T-cell (primary cell): ENCODE results near the gene ITPRID2. TPM values are rescaled to one million over a fixed set of nuclear protein-coding genes. Genes with fewer than 3 reads are reported as not detected.

ENCODE experiments used
- ATAC-seq, 4 experiments: fragments of 200-7000 bp in 3 of 4; fragments of 150-1000 bp in 1 of 4; cut with Tn5 transposase; replicated peaks in 1 of 4; 1 replicate in 3 of 4; 2 replicates in 1 of 4; pipeline ENCODE4 v1.10.0; 2021; ENCODE audit warnings: moderate library complexity in 3 of 4, mild to moderate bottlenecking in 2 of 4, moderate number of reproducible peaks in 1 of 4
- CTCF ChIA-PET, 2 donors: fragments of 300-600 bp; sonication (Branson Sonifier 250); formaldehyde crosslinking; loops; one replicate each; lab custom pipeline; 2022; ENCODE audit warnings: antibody characterized with exemption in 2 of 2; lab: Charles Lee
- POLR2A ChIA-PET, 2 donors: fragments of 300-600 bp; sonication (Branson Sonifier 250); formaldehyde crosslinking; loops; one replicate each; lab custom pipeline; 2022; ENCODE audit warnings: antibody characterized with exemption in 2 of 2; lab: Charles Lee
- DNase-seq, 35 experiments: peaks; one replicate each; pipeline versions ENCODE4 v3.0.0 to v3.0.0-alpha.2; 2013 to 2023
- H3K27ac ChIP-seq: one replicate; pipeline ENCODE4 v1.5.1; 2013; ENCODE audit warnings: low read length
- H3K27me3 ChIP-seq, 2 experiments: replicated peaks in 1 of 2; 1 replicate in 1 of 2; 2 replicates in 1 of 2; pipeline versions ENCODE4 v1.6.1 to v1.7.0; 2013; ENCODE audit warnings: low read length in 1 of 2, mixed read lengths in 1 of 2; ENCODE audit not compliant: control insufficient read depth in 2 of 2, insufficient read depth in 2 of 2; ENCODE audit errors: extremely low read depth in 1 of 2
- H3K36me3 ChIP-seq, 2 donors: 1 replicate in 1 of 2; 2 replicates in 1 of 2; pipeline versions ENCODE4 v1.6.1 to v1.7.0; 2013; ENCODE audit warnings: low read length in 1 of 2; ENCODE audit not compliant: control insufficient read depth in 2 of 2, insufficient read depth in 1 of 2; ENCODE audit errors: extremely low read depth in 1 of 2
- H3K4me1 ChIP-seq, 2 experiments: 1 replicate in 1 of 2; 2 replicates in 1 of 2; pipeline versions ENCODE4 v1.6.1 to v1.7.0; 2013; ENCODE audit warnings: low read length in 2 of 2, mixed read lengths in 1 of 2; ENCODE audit not compliant: insufficient read depth in 2 of 2, control insufficient read depth in 1 of 2; ENCODE audit errors: extremely low read depth in 1 of 2
- H3K4me3 ChIP-seq, 2 donors: 1 replicate in 1 of 2; 2 replicates in 1 of 2; pipeline versions ENCODE4 v1.5.1 to v1.7.0; 2013; ENCODE audit warnings: mild to moderate bottlenecking in 2 of 2, low read length in 1 of 2, moderate library complexity in 1 of 2; ENCODE audit not compliant: control insufficient read depth in 1 of 2; ENCODE audit errors: extremely low read depth in 1 of 2
- H3K9me3 ChIP-seq: 2 replicates; pipeline ENCODE4 v1.7.0; 2013
- H3K27ac Mint-ChIP-seq, 2 donors: one replicate each; pipeline ENCODE4 v1.8.0; 2020 to 2021; ENCODE audit warnings: mild to moderate bottlenecking in 2 of 2, mixed read lengths in 2 of 2
- H3K27me3 Mint-ChIP-seq, 2 donors: one replicate each; pipeline ENCODE4 v1.8.0; 2021 to 2022; ENCODE audit warnings: mixed read lengths in 2 of 2
- H3K36me3 Mint-ChIP-seq: one replicate; pipeline ENCODE4 v1.8.0; 2021; ENCODE audit warnings: mixed read lengths
- H3K4me1 Mint-ChIP-seq, 3 donors: one replicate each; pipeline ENCODE4 v1.8.0; 2020 to 2022; ENCODE audit warnings: mixed read lengths in 3 of 3, mild to moderate bottlenecking in 1 of 3
- H3K4me3 Mint-ChIP-seq, 3 donors: one replicate each; pipeline ENCODE4 v1.8.0; 2020 to 2022; ENCODE audit warnings: mild to moderate bottlenecking in 3 of 3, mixed read lengths in 3 of 3, moderate library complexity in 3 of 3
- H3K9me3 Mint-ChIP-seq, 3 donors: one replicate each; pipeline ENCODE4 v1.8.0; 2020 to 2022; ENCODE audit warnings: mixed read lengths in 3 of 3
- WGBS: methylation state at CpG from one replicate; pipeline ENCODE4 v1.1.5; 2013; ENCODE audit warnings: missing lambda C conversion rate; ENCODE audit not compliant: insufficient coverage; 5-methylcytosine and 5-hydroxymethylcytosine counted together
- total RNA-seq, 35 experiments: library from RNA in 6 of 35; stranded (reverse) in 6 of 35; fragments of 120-200 nt in 1 of 35; gene quantifications; one replicate each; pipeline versions ENCODE4 v1.2.1 to v1.2.4 and lab custom pipeline; 2013 to 2026

Gene ITPRID2
- total RNA-seq, 5 donors from 2014 or later (not counting 1 experiment from before 2014, with no cell fraction given), result 29.1 to 55.8 (median 45.1) TPM

- Mint-ChIP-seq H3K9me3 (peaks cover 0 to 8% (median 3%) of the 10 kb centered on the region in 3 donors), H3K27me3 (peaks cover 3 to 39% of the 10 kb centered on the region in 2 donors), H3K4me1 (no peaks in the 10 kb centered on the region), H3K27ac (no peak overlapping the region), H3K36me3 (no peaks in the 10 kb centered on the region), H3K4me3 (no peak overlapping the region)
- Histone ChIP-seq H3K4me1 (no peaks in the 10 kb centered on the region), H3K36me3 (no peaks in the 10 kb centered on the region), H3K27me3 (peaks cover 0 to 11% of the 10 kb centered on the region in 2 experiments), H3K9me3 (no peaks in the 10 kb centered on the region), H3K27ac (no peak overlapping the region), H3K4me3 (no peak overlapping the region)
- ATAC-seq (no peak), DNase-seq (no peak)
- ChIA-PET POLR2A (no interaction called here), CTCF (no interaction called here)
- WGBS, result 75% methylated on average over 1 of the region's 3 CpGs
These were observed 79.5 kb downstream of the ITPRID2 start for GRCh38 chr2:181971032-181971431.

GRCh38 chr2:181972431-181973170, 81.1 kb downstream of the ITPRID2 start:
- Histone ChIP-seq H3K27me3 (peaks cover 0 to 11% of the 10 kb centered on the region in 2 experiments), H3K4me3 (no peak overlapping the region), H3K27ac (no peak overlapping the region), H3K36me3 (no peaks in the 10 kb centered on the region), H3K9me3 (no peaks in the 10 kb centered on the region), H3K4me1 (no peaks in the 10 kb centered on the region)
- Mint-ChIP-seq H3K36me3 (no peaks in the 10 kb centered on the region), H3K9me3 (peaks cover 0 to 8% (median 3%) of the 10 kb centered on the region in 3 donors), H3K4me1 (no peaks in the 10 kb centered on the region), H3K4me3 (no peak overlapping the region), H3K27me3 (peaks cover 3 to 33% of the 10 kb centered on the region in 2 donors), H3K27ac (no peak overlapping the region)
- ATAC-seq (no peak), DNase-seq (no peak)
- ChIA-PET CTCF (interaction anchor here in 1 of 2 donors (0.6 kb wide), 2 partner anchors 12 to 964 kb away, joined by 3 to 7 read pairs; no protein-coding TSS in a partner anchor), POLR2A (no interaction called here)
- 60% methylated on average over 1 of the region's 5 CpGs for WGBS

GRCh38 chr2:181973171-181973783, 81.7 kb downstream of the ITPRID2 start:
- Mint-ChIP-seq H3K9me3 (peaks cover 0 to 8% (median 3%) of the 10 kb centered on the region in 3 donors), H3K27ac (no peak overlapping the region), H3K4me3 (no peak overlapping the region), H3K36me3 (no peaks in the 10 kb centered on the region), H3K4me1 (no peaks in the 10 kb centered on the region), H3K27me3 (peaks cover 3 to 32% of the 10 kb centered on the region in 2 donors)
- POLR2A ChIA-PET, result no interaction called here
- CTCF ChIA-PET, result interaction anchor here in 1 of 2 donors (0.6 kb wide), 2 partner anchors 13 to 965 kb away, joined by 3 to 7 read pairs; no protein-coding TSS in a partner anchor
- H3K27me3 ChIP-seq, result peaks cover 0 to 11% of the 10 kb centered on the region in 2 experiments
- H3K4me3 ChIP-seq, result no peak overlapping the region
- no peak overlapping the region for H3K27ac ChIP-seq
- H3K4me1 ChIP-seq, result no peaks in the 10 kb centered on the region
- DNase-seq (no peak), ATAC-seq (no peak)
- H3K9me3 ChIP-seq, result no peaks in the 10 kb centered on the region
- no peaks in the 10 kb centered on the region for H3K36me3 ChIP-seq
- WGBS, result no CpG with 5 or more reads among the region's 5 CpGs

- no peaks in the 10 kb centered on the region for H3K36me3 Mint-ChIP-seq
- ATAC-seq (no peak), DNase-seq (no peak)
- WGBS, result 75% methylated on average over 1 of the region's 5 CpGs
- ChIA-PET POLR2A (no interaction called here), CTCF (interaction anchor here in 1 of 2 donors (0.8 kb wide), 1 partner anchor 33 kb away, joined by 4 read pairs; no protein-coding TSS in a partner anchor)
- no peak overlapping the region for H3K4me3 Mint-ChIP-seq
- Histone ChIP-seq H3K9me3 (no peaks in the 10 kb centered on the region), H3K27ac (no peak overlapping the region), H3K4me1 (no peaks in the 10 kb centered on the region), H3K27me3 (peaks cover 0 to 2% of the 10 kb centered on the region in 2 experiments), H3K36me3 (no peaks in the 10 kb centered on the region), H3K4me3 (no peak overlapping the region)
- no peaks in the 10 kb centered on the region for H3K4me1 Mint-ChIP-seq
- no peak overlapping the region for H3K27ac Mint-ChIP-seq
- no peaks in the 10 kb centered on the region for H3K9me3 Mint-ChIP-seq
- peaks cover 0 to 6% of the 10 kb centered on the region in 2 donors for H3K27me3 Mint-ChIP-seq
These were observed 86.3 kb downstream of the ITPRID2 start for GRCh38 chr2:181977661-181978350.

- no peaks in the 10 kb centered on the region for H3K36me3 ChIP-seq
- Mint-ChIP-seq H3K27me3 (peaks cover 0 to 6% of the 10 kb centered on the region in 2 donors), H3K36me3 (no peaks in the 10 kb centered on the region), H3K27ac (no peak overlapping the region), H3K4me3 (no peak overlapping the region), H3K4me1 (no peaks in the 10 kb centered on the region), H3K9me3 (no peaks in the 10 kb centered on the region)
- CTCF ChIA-PET, result no interaction called here
- POLR2A ChIA-PET, result no interaction called here
- WGBS, result 73% methylated on average over 1 of the region's 2 CpGs
- H3K4me1 ChIP-seq, result no peaks in the 10 kb centered on the region
- H3K9me3 ChIP-seq, result no peaks in the 10 kb centered on the region
- DNase-seq (no peak), ATAC-seq (no peak)
- H3K27me3 ChIP-seq, result peaks cover 0 to 2% of the 10 kb centered on the region in 2 experiments
- no peak overlapping the region for H3K4me3 ChIP-seq
- H3K27ac ChIP-seq, result no peak overlapping the region
These were observed 87.0 kb downstream of the ITPRID2 start for GRCh38 chr2:181978351-181979150.
